ENCODE data around the gene TDRD7. TPM values are rescaled to one million over a fixed set of nuclear protein-coding genes. Genes with fewer than 3 reads are reported as not detected.

TDRD7 gene
- total RNA-seq, 1 donor from 2014 or later = 13.6 TPM

DNA sequence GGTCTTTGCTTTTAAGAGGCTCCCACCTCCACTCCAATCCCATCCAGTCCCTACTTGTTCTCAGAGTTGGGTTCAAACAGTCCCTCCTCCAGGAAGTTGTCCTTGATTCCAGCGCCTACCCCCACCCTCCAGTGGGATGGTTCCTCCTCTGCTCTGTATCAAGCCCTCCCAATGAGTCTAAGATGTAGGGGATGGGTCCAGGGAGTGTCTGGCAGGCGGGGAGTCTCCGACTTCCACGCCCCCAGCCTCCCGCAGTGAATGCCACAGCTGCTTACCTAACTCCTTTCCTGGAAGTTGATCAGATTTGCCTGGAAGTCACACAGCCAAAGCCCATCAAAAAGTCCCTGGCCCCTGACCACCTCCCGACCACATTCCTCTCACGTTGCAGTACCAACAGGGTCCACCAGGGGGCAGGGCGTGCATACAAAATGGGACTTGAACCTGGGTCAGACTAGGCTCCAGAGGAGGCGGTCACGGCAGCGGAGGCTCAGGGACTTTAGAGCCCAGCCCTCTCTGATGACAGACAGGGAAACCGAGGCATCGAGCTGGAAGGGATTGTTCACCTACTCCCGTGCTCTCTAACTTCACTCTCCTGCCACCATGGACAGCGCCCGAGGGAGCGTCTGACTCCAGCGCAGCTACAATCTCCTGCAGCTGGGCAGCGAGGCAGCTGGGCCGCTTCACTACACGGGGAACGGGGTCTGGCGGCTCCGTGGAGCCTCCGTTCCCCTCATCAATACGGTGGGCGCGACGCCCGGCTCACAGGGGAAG, 25.0 kb upstream of the TDRD7 start:
- DNase-seq (ENCODE audit: low read depth in 2 of 2) = peak; percentile 35 to 66

DNA sequence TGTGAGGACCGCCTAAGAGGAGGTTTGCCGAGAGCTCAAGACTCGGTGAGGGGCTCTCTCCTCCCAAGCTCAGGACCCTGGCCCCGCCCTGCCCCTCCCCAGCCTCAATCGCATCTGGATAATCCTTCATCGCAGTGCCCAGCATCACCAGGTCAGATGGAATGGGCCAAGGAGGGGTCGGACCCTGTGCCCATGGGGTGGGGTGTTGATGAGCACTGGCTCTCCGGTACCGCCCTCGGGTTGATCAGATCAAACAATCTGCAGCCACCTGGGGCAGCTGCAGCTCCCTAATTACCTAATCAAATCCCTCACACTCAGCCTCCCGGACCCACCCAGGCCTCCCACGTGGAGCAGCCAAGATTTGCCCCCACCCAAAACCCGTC, 24.4 kb upstream of the TDRD7 start:
- no peak for DNase-seq (ENCODE audit: low read depth in 2 of 2)

GRCh38 chr9:97387936-97388684, 23.8 kb upstream of the TDRD7 start:
- no peak for DNase-seq (ENCODE audit: low read depth in 2 of 2)

DNA sequence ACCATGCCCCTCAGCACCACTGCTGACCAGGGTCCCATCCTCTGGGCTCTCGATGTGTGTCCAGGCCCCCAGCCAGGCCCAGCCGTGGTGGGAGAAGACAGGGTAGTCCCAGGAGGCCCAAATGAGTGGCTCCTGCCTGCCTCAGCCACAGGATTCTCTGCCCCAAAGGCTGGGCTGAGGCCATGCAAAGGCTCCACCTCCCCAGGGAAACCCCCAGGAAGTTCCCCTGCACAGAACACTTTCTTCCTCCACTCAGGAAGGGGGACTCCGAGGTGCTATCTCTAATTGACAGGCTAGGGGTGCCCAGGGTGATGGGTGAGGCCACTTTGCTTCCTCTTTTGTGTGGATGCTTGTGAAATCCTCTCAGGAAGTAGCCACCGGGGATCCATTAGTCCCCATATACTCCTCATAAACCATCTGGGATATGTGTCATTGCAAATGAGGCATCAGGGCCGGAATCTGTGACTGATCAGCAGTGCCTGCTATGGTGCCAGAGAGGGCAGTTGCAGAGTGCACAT, 23.1 kb upstream of the TDRD7 start:
- DNase-seq (ENCODE audit: low read depth in 2 of 2) = no peak

GRCh38 chr9:97389249-97389648, 22.6 kb upstream of the TDRD7 start:
- no peak for DNase-seq (ENCODE audit: low read depth in 2 of 2)

DNA sequence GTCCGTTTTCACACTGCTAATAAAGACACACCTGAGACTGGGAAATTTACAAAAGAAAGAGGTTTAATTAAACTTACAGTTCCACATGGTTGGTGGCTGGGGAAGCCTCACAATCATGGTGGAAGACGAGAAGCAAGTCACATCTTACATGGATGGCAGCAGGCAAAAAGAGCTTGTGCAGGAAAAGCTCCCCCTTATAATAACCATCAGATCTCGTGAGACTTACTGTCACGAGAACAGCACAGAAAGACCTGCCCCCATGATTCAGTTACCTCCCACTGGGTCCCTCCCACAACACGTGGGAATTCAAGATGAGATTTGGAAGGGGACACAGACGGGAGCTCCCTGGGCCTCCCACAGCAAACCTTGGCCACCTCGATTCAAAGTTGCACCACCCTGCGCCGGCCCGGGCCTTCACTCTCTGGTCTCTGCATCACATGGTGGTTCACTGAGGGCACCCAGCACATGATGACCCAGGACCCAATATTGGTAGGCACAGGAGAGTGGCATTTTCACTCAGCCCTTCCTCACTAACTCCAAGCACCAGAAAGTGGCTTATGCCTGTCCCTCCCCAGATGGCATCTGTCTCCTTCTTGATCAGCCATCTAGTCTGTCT, 21.0 kb upstream of the TDRD7 start:
- DNase-seq (ENCODE audit: low read depth in 2 of 2) = no peak

DNA sequence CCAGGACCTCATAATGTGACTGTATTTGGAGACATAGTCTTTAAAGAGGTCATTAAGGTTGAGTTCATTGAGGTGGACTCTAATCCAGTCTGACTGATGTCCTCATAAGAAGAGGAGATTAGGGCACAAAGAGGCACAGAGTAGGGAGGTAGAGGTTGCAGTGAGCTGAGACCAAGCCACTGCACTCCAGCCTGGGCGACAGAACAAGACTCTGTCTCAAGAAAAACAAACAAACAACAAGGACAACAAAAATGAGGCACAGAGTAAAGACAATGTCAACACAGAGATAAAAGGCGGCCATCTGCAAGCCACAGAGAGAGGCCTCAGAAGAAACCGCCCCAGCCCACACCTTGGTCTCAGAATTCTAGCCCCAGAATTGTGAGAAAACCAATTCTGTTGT, 17.0 kb upstream of the TDRD7 start:
- no peak for DNase-seq (ENCODE audit: low read depth in 2 of 2)

- DNase-seq (ENCODE audit: low read depth in 2 of 2) = no peak
These were observed 16.2 kb upstream of the TDRD7 start for GRCh38 chr9:97395745-97396144.

DNA sequence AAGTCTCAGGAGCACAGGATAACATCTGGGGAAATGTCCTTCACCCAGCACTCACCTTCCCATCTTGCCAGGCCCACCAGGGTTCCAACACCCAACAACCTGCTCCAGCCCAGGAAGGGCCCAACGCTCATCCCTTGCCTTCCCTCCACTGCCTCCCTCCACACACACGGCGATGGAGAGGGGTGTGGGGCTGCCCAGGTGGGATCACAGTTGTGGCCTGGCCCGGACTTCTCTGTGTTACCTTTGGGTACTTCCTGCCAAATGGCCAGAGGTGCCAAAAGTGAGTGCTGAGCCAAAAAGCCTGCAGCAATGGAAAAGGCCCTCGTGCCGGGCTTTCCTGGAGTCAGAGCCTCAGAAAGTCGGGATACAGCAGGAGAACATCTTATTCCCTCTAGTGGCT, 15.6 kb upstream of the TDRD7 start:
- no peak for DNase-seq (ENCODE audit: low read depth in 2 of 2)

DNA sequence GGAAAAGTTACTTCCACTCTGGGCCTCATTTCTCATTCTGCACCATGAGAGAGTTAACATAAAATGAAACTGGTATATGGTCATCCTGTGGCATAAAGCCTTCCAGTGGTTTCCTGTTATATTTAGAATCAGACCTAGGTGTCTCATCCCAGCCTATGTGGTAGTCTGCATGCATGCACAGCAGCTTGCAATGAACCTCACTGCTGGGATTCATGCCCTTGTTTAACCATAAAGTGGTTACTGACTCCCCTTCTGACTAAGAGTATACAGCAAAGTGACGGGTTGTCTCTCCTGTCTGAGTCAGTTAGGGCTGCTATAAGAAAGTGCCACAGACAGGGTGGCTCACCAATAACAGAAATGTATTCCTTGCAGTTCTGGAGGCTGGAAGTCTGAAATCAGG, 14.7 kb upstream of the TDRD7 start:
- no peak for DNase-seq (ENCODE audit: low read depth in 2 of 2)

DNA sequence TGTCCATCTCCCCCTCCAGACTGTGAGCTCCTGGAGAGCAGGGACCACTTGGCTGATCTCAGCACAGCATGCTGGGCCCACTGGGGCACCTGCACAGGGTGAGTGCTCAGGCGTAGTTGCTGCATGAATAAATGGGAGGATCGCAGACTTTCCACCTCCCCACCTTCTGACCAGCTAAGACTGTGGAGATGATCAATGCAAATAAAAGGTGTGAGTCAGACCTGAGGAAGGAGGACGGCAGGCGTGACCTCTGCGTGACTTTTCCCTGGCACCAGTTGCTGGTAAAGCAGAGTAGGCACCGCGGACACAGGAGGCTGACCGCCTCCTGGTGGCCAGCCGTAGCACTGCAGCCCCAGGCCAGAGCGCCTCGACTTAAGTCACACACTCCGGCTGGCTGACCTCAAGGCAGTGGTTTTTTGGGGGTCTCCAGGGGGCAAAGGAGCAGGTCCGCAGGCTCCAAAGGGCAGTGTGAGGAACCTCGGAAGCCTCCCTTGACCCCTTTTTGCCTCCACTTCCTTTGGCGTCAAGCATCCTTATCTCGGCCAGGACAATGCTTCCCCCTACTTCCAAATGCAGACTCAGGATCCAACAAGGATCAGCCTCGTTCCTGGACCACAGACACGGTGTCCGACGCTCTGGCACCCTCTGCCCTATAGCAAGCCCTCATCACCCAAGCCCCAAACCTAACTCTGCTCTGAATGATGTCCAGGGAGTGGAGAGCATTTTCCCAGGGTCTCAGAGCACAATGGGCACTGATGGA, 12.7 kb upstream of the TDRD7 start:
- peak; percentile 36 to 80 for DNase-seq (ENCODE audit: low read depth in 2 of 2)

GRCh38 chr9:97403746-97404316, 8.1 kb upstream of the TDRD7 start:
- no peak for DNase-seq (ENCODE audit: low read depth in 2 of 2)

DNA sequence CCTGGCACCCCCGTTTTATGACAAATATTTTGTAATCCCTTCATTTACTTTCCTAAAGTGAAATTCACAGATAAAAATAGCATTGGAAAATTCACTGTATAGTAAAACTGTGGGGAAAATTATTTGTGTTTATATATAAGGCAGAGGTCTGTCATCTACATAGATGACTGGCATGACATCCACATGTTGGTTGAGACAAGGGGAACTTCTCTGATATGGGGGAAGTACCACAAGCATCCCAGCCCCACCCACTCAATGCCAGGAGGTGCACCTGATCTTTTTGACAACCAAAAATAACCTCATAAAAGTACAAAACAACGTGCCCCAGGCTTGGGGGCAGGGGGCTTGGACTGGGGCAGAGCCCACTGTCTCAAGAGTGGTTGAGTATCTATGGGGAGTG, 6.3 kb upstream of the TDRD7 start:
- no peak for DNase-seq (ENCODE audit: low read depth in 2 of 2)

DNA sequence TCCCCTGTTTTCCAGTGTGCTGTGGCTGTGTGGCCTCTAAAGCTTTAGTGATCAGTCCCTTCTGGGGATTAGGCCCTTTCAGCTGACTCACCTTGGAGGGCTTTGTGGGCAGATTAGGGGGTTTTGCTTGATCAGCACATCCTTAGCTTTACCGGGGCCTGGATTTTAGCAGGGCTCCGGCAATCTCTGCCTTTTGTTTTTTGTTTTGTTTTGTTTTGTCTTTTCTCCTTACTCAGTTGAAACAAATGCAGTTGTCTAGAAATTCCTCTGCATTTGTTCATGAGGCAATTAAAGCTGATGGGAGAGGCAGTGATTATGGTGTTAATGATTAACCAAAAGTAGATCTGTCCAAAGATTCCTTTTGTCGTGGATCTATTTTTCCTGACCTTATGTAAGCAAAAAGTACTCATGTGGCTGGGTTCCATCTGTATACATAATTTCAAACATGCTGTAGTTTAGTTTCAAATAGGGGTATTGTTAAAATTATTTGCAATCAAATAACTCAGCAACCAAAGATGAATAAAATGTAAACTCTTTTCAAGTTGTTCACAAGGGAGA, 5.2 kb upstream of the TDRD7 start:
- DNase-seq (ENCODE audit: low read depth in 2 of 2) = no peak

DNA sequence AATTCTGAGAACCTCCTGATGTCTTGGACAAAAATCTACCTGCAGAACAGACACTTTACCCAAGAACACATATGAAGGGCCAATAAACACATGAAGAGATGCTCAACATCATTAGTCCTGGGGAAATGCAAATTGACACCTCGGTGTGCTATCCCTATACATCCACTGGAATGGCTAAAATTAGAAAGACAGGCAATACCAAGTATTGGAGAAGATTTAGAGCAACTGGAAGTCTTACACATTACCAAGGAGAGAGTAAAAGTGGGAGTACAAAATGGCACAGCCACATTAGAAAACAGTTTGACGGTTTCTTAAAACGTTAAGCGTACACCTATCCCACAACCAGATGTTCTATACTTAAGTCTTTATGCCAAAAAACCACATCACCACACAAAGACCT, 3.3 kb upstream of the TDRD7 start:
- no peak for DNase-seq (ENCODE audit: low read depth in 2 of 2)

DNA sequence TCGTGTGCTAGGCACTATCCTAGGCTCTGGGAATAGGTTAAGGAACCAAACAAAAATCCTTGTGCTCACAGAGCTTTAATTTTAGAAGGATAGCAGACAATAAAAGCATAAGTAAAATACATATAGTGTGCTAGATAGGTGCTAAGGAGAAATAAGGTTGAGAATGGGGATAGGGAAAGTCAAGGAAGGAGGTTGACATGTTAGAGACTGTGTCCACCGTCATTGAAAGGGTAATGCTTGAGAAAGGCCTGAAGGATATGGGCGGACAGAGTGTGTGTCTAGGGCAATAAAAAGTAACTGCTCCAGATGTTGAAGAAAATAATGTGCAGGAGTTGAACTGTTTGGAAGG, 482 bp upstream of the TDRD7 start:
- no peak for DNase-seq (ENCODE audit: low read depth in 2 of 2)

DNA sequence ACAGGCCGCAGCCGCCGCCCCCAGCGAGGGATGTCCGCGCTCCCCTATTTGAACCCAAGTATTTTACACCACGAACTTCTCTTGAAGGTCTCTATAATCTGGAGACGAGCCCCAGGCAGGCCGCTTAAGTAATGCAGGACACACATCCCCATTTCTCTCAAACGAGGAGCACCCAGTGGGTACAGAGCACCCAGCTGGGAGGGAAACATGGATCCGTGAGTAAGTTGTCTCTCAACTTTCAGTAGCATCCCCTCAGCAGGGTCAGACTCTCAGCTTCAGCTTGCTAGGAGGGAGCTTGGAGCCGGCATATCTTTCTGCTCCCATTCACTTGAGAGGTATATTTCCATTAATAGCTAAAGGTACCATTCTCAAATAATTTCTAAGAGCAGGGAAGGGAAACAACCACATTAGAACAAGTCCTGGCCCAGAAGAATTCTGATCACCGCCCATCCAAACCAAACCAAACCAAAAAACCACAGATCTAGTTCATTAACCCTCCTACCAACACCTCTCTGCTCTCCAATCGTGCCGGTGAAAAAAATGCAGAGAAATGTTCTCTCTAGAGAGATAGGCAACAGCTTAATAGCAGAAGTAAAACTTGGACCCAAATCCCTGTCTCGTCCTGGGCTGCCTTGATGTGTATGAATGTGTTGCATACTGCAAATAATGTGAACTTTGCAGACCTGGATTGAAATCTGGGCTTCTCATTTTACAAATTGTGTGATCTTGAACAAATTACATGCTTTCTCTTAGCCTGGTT, 910 bp downstream of the TDRD7 start:
- peak in 1 of 2 donors; percentile 27 for DNase-seq (ENCODE audit: low read depth in 2 of 2)

DNA sequence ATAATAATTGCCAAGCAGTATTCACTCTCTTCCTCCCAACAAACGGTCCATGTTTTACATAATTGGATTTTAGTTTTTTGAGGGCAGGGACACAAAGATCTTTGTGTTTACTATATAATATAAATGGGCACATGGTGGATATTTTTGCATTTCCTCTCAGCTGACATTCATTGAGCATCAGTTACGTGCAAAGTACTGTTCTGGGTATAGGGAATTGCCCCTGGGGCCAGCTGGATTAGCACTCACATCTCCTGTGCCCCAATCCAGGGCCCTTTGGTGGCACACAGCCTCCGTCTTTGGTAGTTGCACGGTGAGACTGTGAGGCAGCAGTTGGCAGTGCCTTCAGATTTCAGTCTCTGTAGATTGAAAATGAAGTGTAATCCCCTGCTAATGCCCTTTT, 1.6 kb downstream of the TDRD7 start:
- DNase-seq (ENCODE audit: low read depth in 2 of 2) = no peak

DNA sequence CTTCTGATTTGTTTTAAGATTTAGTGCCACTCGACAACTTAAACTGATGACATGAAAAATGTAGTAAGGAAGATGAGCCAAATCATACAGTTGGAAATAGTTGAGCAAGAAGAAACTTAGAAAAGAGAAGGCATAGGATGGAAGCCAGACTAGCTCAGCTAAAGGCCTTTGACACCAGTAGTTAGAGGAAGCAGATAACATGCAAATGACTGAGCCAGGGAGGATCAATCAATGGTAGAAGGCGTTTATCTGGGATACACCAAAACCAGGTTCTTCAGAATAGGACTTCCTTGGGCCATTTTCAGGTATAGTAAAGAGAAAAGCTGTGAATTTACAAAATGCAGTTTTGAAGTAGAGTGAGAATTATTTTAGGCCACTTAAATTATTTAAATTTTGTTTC, 3.2 kb downstream of the TDRD7 start:
- DNase-seq (ENCODE audit: low read depth in 2 of 2) = no peak

GRCh38 chr9:97418880-97419279, 7.0 kb downstream of the TDRD7 start:
- DNase-seq (ENCODE audit: low read depth in 2 of 2) = no peak

Data from dermis microvascular lymphatic vessel endothelial cell (primary cell).